HCT116 (cell line): Measurements from ENCODE around the gene PLCB2. TPM values are rescaled to one million over a fixed set of nuclear protein-coding genes. Genes with fewer than 3 reads are reported as not detected.

ENCODE experiments used
- ATAC-seq: fragments of 200-7000 bp; cut with Tn5 transposase; 2 replicates; pipeline ENCODE4 v1.9.1; 2020; ENCODE audit warnings: mild to moderate bottlenecking, moderate library complexity
- BruUV-seq: library from RNA; stranded (reverse); fragments of 400-500 nt; replicated peaks from 2 replicates; lab custom pipeline; 2021; lab: Mats Ljungman, UMichigan
- CTCF ChIA-PET: fragments of 300-600 bp; sonication (Branson Sonifier 250); formaldehyde crosslinking; loops from one replicate; lab custom pipeline; 2021; ENCODE audit warnings: antibody characterized with exemption; lab: Charles Lee
- POLR2A ChIA-PET: fragments of 300-600, 350-600 bp; sonication (Branson Sonifier 250); formaldehyde crosslinking; loops from one replicate; lab custom pipeline; 2021; ENCODE audit warnings: antibody characterized with exemption; lab: Charles Lee
- RAD21 ChIA-PET, 2 experiments: fragments of 300-600 bp; sonication (Branson Sonifier 250); formaldehyde crosslinking; loops; one replicate each; lab custom pipeline; 2023; ENCODE audit warnings: low total read pairs in 2 of 2; ENCODE audit not compliant: uncharacterized antibody in 2 of 2, unreplicated experiment in 2 of 2, low non-redundant PET in 1 of 2; lab: Charles Lee
- DNase-seq: peaks from one replicate; pipeline ENCODE4 v3.0.0-alpha.2; 2010; ENCODE audit warnings: low read depth, low spot score
- H2AFZ ChIP-seq: fragments of 200-600 bp; shearing (Covaris generic), sonication (generic); 2 replicates; pipeline ENCODE4 v1.6.1; 2017; ENCODE audit warnings: low read depth, mixed run types, mixed read lengths, antibody characterized with exemption, low read length; ENCODE audit not compliant: poor library complexity, severe bottlenecking
- H3K27ac ChIP-seq: 2 replicates; pipeline ENCODE4 v1.5.1; 2012; ENCODE audit warnings: low read depth, low read length
- H3K27me3 ChIP-seq: fragments of 200-600 bp; sonication (generic); 2 replicates; pipeline ENCODE4 v1.6.1; 2016; ENCODE audit warnings: mixed run types, low read length, mixed read lengths; ENCODE audit not compliant: insufficient read depth
- H3K36me3 ChIP-seq, 2 experiments: fragments of 200-500 bp in 1 of 2; fragments of 200-600 bp in 1 of 2; sonication (Bioruptor generic) in 1 of 2; sonication (generic) in 1 of 2; 2 replicates each; pipeline versions ENCODE4 v1.5.1 to v1.6.1; 2014 to 2016; ENCODE audit warnings: low read length in 2 of 2, inconsistent platforms in 1 of 2, mixed read lengths in 1 of 2, mixed run types in 1 of 2; ENCODE audit not compliant: insufficient read depth in 2 of 2, control insufficient read depth in 1 of 2
- H3K4me1 ChIP-seq, 2 experiments: fragments of 200-600 bp in 1 of 2; sonication (generic) in 1 of 2; 2 replicates each; pipeline versions ENCODE4 v1.5.1 to v1.6.1; 2012 to 2017; ENCODE audit warnings: low read length in 2 of 2, inconsistent platforms in 1 of 2, mild to moderate bottlenecking in 1 of 2, mixed read lengths in 1 of 2, mixed run types in 1 of 2, moderate library complexity in 1 of 2; ENCODE audit not compliant: insufficient read depth in 2 of 2, control insufficient read depth in 1 of 2
- H3K4me2 ChIP-seq: fragments of 200-600 bp; sonication (generic); 2 replicates; pipeline ENCODE4 v1.6.1; 2017; ENCODE audit warnings: mixed run types, low read length, mixed read lengths
- H3K4me3 ChIP-seq, 2 experiments: fragments of 200-600 bp in 1 of 2; sonication (generic) in 1 of 2; replicated peaks in 1 of 2; 2 replicates each; pipeline ENCODE4 v1.5.1; 2011 to 2016; ENCODE audit warnings: low read length in 2 of 2, control low read depth in 1 of 2, low read depth in 1 of 2, mild to moderate bottlenecking in 1 of 2, mixed read lengths in 1 of 2, mixed run types in 1 of 2
- H3K79me2 ChIP-seq: fragments of 200-600 bp; sonication (generic); 2 replicates; pipeline ENCODE4 v1.6.1; 2017; ENCODE audit warnings: mild to moderate bottlenecking, mixed run types, low read length, moderate library complexity, mixed read lengths; ENCODE audit not compliant: insufficient read depth
- H3K9ac ChIP-seq: fragments of 200-600 bp; sonication (generic); 2 replicates; pipeline ENCODE4 v1.6.1; 2016; ENCODE audit warnings: low read length, mixed read lengths
- H3K9me2 ChIP-seq: fragments of 200-600 bp; sonication (generic), shearing (Covaris generic); 2 replicates; pipeline ENCODE4 v1.6.1; 2017; ENCODE audit warnings: mixed run types, mild to moderate bottlenecking, moderate library complexity; ENCODE audit not compliant: insufficient read depth
- H3K9me3 ChIP-seq, 2 experiments: fragments of 200-500 bp in 1 of 2; fragments of 200-600 bp in 1 of 2; sonication (Bioruptor generic) in 1 of 2; sonication (generic) in 1 of 2; 2 replicates each; pipeline ENCODE4 v1.6.1; 2014 to 2017; ENCODE audit warnings: low read length in 2 of 2, mixed read lengths in 2 of 2, inconsistent platforms in 1 of 2, low read depth in 1 of 2, mild to moderate bottlenecking in 1 of 2, mixed run types in 1 of 2, moderate library complexity in 1 of 2; ENCODE audit not compliant: control insufficient read depth in 1 of 2, insufficient read depth in 1 of 2
- H4K20me1 ChIP-seq: fragments of 200-600 bp; sonication (generic), shearing (Covaris generic); 2 replicates; pipeline ENCODE4 v1.6.1; 2017; ENCODE audit warnings: mixed run types, mild to moderate bottlenecking, moderate library complexity; ENCODE audit not compliant: insufficient read depth
- CBX3 ChIP-seq: IDR thresholded peaks from 2 replicates; pipeline ENCODE4 v1.6.1; 2012; ENCODE audit warnings: low read depth
- ELF1 ChIP-seq: IDR thresholded peaks from 2 replicates; pipeline ENCODE4 v1.6.1; 2012; ENCODE audit warnings: low read depth, borderline replicate concordance
- POLR2A ChIP-seq: IDR thresholded peaks from 2 replicates; pipeline ENCODE4 v1.7.0; 2011; ENCODE audit warnings: borderline replicate concordance; ENCODE audit not compliant: insufficient read depth, insufficient read length; ENCODE audit errors: extremely low read depth
- RAD21 ChIP-seq: IDR thresholded peaks from 2 replicates; pipeline ENCODE4 v1.6.1; 2012; ENCODE audit warnings: low read depth, mild to moderate bottlenecking
- ZNF274 ChIP-seq: fragments of 200-500 bp; sonication (Bioruptor generic); IDR thresholded peaks from 2 replicates; pipeline ENCODE4 v1.6.1; 2014; ENCODE audit warnings: mild to moderate bottlenecking, low read depth, low read length, inconsistent platforms
- intact Hi-C: fragments of 100-400 bp; cut with micrococcal nuclease; formaldehyde crosslinking; loops from 2 replicates; pipeline ENCODE4 v1.10.0; 2022
- total RNA-seq: library from RNA; stranded (reverse); gene quantifications from one replicate; pipeline ENCODE4 v1.2.1, GENCODE V29; 2021; ENCODE audit not compliant: unreplicated experiment
- TF ChIP-seq, protein P1 (sequence below): IDR thresholded peaks from 2 replicates; pipeline ENCODE4 v1.6.1; 2012; ENCODE audit warnings: low read depth
- TF ChIP-seq, protein P2 (sequence below): IDR thresholded peaks from 2 replicates; pipeline ENCODE4 v1.6.1; 2011; ENCODE audit warnings: mild to moderate bottlenecking, low read length, moderate library complexity; ENCODE audit not compliant: insufficient replicate concordance; ENCODE audit errors: extremely low read depth

The PLCB2 gene
- total RNA-seq, 1 experiment from 2014 or later, result 2.8 TPM

DNA sequence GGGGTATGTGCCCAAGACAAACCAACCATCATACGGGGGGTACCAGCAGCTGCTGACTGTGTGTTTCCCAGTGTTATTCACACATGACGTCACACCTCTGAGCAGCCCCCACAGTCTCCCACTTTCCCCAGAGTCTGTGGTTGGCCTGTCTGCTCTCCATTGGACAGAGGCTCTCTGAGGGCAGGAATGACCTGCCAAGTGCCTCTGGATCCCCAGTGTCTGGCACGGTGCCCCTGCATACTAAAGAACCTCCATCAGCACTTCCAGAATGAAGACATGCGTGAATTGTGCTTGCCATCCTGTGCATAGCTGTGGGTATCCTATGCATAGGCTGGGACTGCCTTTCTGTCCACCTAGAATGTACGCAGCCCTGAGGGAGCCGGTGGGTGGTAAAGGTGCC, 36.5 kb upstream of the PLCB2 start:
- BruUV-seq, result no TSS peak
- Histone ChIP-seq H3K27ac (no peak overlapping the region), H4K20me1 (no peaks in the 10 kb centered on the region), H3K9me2 (no peaks in the 10 kb centered on the region), H3K4me2 (no peak overlapping the region), H2AFZ (no peak overlapping the region), H3K36me3 (no peaks in the 10 kb centered on the region), H3K4me1 (peaks cover 23 to 76% of the 10 kb centered on the region in 2 experiments), H3K79me2 (peaks cover 5% of the 10 kb centered on the region; the same call in 1 of the 2 replicates), H3K9ac (no peak overlapping the region), H3K27me3 (no peaks in the 10 kb centered on the region), H3K9me3 (no peaks in the 10 kb centered on the region), H3K4me3 (no peak overlapping the region)
- CTCF ChIA-PET, result interaction anchor here (0.6 to 2.9 kb wide), 10 partner anchors 12 to 127 kb away, joined by 3 to 22 read pairs (median 3); partner anchors contain the start of gene DISP2
- POLR2A ChIA-PET, result no interaction called here
- DNase-seq, result no peak
- no peak for ATAC-seq
- intact Hi-C loops, result loop anchor here (10.0 kb wide), 1 partner anchor 161 kb away; no protein-coding TSS in a partner anchor
- RAD21 ChIA-PET, result interaction anchor here in 1 of 2 experiments (1.5 kb wide), 1 partner anchor 12 kb away, joined by 3 read pairs; no protein-coding TSS in a partner anchor
- TF ChIP-seq CBX3 (no peak), ZNF274 (no peak), ELF1 (no peak), RAD21 (no peak), POLR2A (no peak)
- TF ChIP-seq, protein P1, sequence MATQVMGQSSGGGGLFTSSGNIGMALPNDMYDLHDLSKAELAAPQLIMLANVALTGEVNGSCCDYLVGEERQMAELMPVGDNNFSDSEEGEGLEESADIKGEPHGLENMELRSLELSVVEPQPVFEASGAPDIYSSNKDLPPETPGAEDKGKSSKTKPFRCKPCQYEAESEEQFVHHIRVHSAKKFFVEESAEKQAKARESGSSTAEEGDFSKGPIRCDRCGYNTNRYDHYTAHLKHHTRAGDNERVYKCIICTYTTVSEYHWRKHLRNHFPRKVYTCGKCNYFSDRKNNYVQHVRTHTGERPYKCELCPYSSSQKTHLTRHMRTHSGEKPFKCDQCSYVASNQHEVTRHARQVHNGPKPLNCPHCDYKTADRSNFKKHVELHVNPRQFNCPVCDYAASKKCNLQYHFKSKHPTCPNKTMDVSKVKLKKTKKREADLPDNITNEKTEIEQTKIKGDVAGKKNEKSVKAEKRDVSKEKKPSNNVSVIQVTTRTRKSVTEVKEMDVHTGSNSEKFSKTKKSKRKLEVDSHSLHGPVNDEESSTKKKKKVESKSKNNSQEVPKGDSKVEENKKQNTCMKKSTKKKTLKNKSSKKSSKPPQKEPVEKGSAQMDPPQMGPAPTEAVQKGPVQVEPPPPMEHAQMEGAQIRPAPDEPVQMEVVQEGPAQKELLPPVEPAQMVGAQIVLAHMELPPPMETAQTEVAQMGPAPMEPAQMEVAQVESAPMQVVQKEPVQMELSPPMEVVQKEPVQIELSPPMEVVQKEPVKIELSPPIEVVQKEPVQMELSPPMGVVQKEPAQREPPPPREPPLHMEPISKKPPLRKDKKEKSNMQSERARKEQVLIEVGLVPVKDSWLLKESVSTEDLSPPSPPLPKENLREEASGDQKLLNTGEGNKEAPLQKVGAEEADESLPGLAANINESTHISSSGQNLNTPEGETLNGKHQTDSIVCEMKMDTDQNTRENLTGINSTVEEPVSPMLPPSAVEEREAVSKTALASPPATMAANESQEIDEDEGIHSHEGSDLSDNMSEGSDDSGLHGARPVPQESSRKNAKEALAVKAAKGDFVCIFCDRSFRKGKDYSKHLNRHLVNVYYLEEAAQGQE, result no peak
- TF ChIP-seq, protein P2, sequence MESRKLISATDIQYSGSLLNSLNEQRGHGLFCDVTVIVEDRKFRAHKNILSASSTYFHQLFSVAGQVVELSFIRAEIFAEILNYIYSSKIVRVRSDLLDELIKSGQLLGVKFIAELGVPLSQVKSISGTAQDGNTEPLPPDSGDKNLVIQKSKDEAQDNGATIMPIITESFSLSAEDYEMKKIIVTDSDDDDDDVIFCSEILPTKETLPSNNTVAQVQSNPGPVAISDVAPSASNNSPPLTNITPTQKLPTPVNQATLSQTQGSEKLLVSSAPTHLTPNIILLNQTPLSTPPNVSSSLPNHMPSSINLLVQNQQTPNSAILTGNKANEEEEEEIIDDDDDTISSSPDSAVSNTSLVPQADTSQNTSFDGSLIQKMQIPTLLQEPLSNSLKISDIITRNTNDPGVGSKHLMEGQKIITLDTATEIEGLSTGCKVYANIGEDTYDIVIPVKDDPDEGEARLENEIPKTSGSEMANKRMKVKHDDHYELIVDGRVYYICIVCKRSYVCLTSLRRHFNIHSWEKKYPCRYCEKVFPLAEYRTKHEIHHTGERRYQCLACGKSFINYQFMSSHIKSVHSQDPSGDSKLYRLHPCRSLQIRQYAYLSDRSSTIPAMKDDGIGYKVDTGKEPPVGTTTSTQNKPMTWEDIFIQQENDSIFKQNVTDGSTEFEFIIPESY, result no peak
